ENCODE data around the gene MYBPH. TPM values are rescaled to one million over a fixed set of nuclear protein-coding genes. Genes with fewer than 3 reads are reported as not detected.

The MYBPH gene
- total and polyA plus RNA-seq, 7 donors, result not detected

- Histone ChIP-seq H3K27ac (peak overlapping the region; percentile 7 to 69 (median 30)), H3K4me3 (no peak overlapping the region), H3K4me1 (no peaks in the 10 kb centered on the region), H3K36me3 (no peaks in the 10 kb centered on the region), H3K9me3 (no peaks in the 10 kb centered on the region), H3K27me3 (no peaks in the 10 kb centered on the region)
- 79% methylated on average over 15 of the region's 15 CpGs for WGBS, 2 donors
- TF ChIP-seq POLR2AphosphoS5 (IDR thresholded peaks at IDR 0.05) (peak; percentile 13 to 61 (median 37)), EP300 (IDR thresholded peaks at IDR 0.05) (no peak)
- DNase-seq, result peak; percentile 85
- intact Hi-C loops (cut with DNase I), result no loop called here
Observed at GRCh38 chr1:203202431-203203245, 27.0 kb upstream of the MYBPH start.

- TF ChIP-seq CTCF (IDR thresholded peaks at IDR 0.05) (no peak), EP300 (IDR thresholded peaks at IDR 0.05) (no peak), POLR2A (IDR thresholded peaks at IDR 0.05) (no peak), POLR2AphosphoS5 (IDR thresholded peaks at IDR 0.05) (no peak)
- DNase-seq, result peak; percentile 14
- intact Hi-C loops (cut with DNase I), result no loop called here
- no peaks in the 10 kb centered on the region for H3K36me3 ChIP-seq
- H3K9me3 ChIP-seq, result no peaks in the 10 kb centered on the region
- H3K4me1 ChIP-seq, result no peaks in the 10 kb centered on the region
- peak overlapping the region in 2 of 4 donors; percentile 21 to 69 for H3K27ac ChIP-seq
- WGBS, 2 donors, result 80 to 84% methylated on average over 10 of the region's 10 CpGs
- H3K4me3 ChIP-seq, result no peak overlapping the region
- H3K27me3 ChIP-seq, result no peaks in the 10 kb centered on the region
Observed at GRCh38 chr1:203201516-203202205, 26.0 kb upstream of the MYBPH start.

- H3K27ac ChIP-seq, result peak overlapping the region in 3 of 4 donors; percentile 42 to 66 (median 52)
- H3K9me3 ChIP-seq, result no peaks in the 10 kb centered on the region
- intact Hi-C loops (cut with DNase I), result no loop called here
Observed at GRCh38 chr1:203200916-203201315, 25.3 kb upstream of the MYBPH start.

GRCh38 chr1:203199816-203200571 lies 24.4 kb upstream of the MYBPH start:
- Histone ChIP-seq H3K36me3 (no peaks in the 10 kb centered on the region), H3K27me3 (no peaks in the 10 kb centered on the region), H3K9me3 (no peaks in the 10 kb centered on the region), H3K4me3 (no peak overlapping the region), H3K4me1 (no peaks in the 10 kb centered on the region), H3K27ac (peak overlapping the region; percentile 36 to 66 (median 47))
- peak; percentile 72 for DNase-seq
- TF ChIP-seq POLR2A (IDR thresholded peaks at IDR 0.05) (no peak), POLR2AphosphoS5 (IDR thresholded peaks at IDR 0.05) (peak in 2 of 4 donors; percentile 21 to 43)
- WGBS, 2 donors, result 69 to 70% methylated on average over 8 of the region's 8 CpGs
- intact Hi-C loops (cut with DNase I), result no loop called here

More at GRCh38 chr1:203200916-203201315, 25.3 kb upstream of the MYBPH start:
- Histone ChIP-seq H3K4me1 (no peaks in the 10 kb centered on the region), H3K4me3 (no peak overlapping the region), H3K36me3 (no peaks in the 10 kb centered on the region), H3K27me3 (no peaks in the 10 kb centered on the region)
- peak; percentile 27 for DNase-seq
- 61 to 62% methylated on average over 1 of the region's 1 CpG for WGBS, 2 donors
- TF ChIP-seq CTCF (IDR thresholded peaks at IDR 0.05) (no peak), POLR2A (IDR thresholded peaks at IDR 0.05) (no peak), POLR2AphosphoS5 (IDR thresholded peaks at IDR 0.05) (no peak), EP300 (IDR thresholded peaks at IDR 0.05) (no peak)

- peak overlapping the region; percentile 36 to 66 (median 47) for H3K27ac ChIP-seq
- peak; percentile 50 for DNase-seq
Observed at GRCh38 chr1:203199481-203199815, 23.8 kb upstream of the MYBPH start.

More at GRCh38 chr1:203199481-203199815, 23.8 kb upstream of the MYBPH start:
- Histone ChIP-seq H3K36me3 (no peaks in the 10 kb centered on the region), H3K4me1 (no peaks in the 10 kb centered on the region), H3K9me3 (no peaks in the 10 kb centered on the region), H3K27me3 (no peaks in the 10 kb centered on the region), H3K4me3 (no peak overlapping the region)
- 88 to 91% methylated on average over 6 of the region's 6 CpGs for WGBS, 2 donors
- intact Hi-C loops (cut with DNase I), result no loop called here
- no peak for TF ChIP-seq EP300 (IDR thresholded peaks at IDR 0.05)
- no peak for TF ChIP-seq POLR2A (IDR thresholded peaks at IDR 0.05)
- TF ChIP-seq POLR2AphosphoS5 (IDR thresholded peaks at IDR 0.05), result no peak
- TF ChIP-seq CTCF (IDR thresholded peaks at IDR 0.05), result no peak

Data from sigmoid colon (tissue), 7 donors.